GM12872 (cell line): ENCODE results near the gene MOXD1.

ENCODE experiments used
- TF ChIP-seq, protein P1 (sequence below): IDR thresholded peaks from 3 replicates; pipeline ENCODE4 v1.5.1; 2011; ENCODE audit warnings: low read depth, mild to moderate bottlenecking, low read length, moderate library complexity; ENCODE audit not compliant: insufficient read depth

MOXD1 gene

DNA sequence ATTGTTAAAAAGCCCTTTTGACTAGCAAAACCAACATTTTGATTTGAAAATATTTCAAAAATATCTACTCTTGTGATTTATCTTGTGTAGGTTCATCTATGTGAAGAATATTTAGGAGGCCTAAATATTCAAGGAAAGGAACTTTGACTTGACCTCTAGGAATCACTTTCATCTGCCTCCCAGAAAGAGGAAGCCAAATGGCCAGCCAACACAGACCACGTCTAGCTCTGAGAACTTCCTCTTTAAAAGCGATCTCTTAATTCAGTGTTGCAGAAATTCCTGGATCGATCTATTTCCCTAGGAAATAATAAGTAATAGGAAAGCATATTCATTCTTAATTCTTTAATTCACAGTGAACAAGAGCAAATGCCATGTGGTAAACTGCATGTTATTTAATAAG lies 9.6 kb upstream of the MOXD1 start:
- TF ChIP-seq, protein P1, sequence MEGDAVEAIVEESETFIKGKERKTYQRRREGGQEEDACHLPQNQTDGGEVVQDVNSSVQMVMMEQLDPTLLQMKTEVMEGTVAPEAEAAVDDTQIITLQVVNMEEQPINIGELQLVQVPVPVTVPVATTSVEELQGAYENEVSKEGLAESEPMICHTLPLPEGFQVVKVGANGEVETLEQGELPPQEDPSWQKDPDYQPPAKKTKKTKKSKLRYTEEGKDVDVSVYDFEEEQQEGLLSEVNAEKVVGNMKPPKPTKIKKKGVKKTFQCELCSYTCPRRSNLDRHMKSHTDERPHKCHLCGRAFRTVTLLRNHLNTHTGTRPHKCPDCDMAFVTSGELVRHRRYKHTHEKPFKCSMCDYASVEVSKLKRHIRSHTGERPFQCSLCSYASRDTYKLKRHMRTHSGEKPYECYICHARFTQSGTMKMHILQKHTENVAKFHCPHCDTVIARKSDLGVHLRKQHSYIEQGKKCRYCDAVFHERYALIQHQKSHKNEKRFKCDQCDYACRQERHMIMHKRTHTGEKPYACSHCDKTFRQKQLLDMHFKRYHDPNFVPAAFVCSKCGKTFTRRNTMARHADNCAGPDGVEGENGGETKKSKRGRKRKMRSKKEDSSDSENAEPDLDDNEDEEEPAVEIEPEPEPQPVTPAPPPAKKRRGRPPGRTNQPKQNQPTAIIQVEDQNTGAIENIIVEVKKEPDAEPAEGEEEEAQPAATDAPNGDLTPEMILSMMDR: no peak

DNA sequence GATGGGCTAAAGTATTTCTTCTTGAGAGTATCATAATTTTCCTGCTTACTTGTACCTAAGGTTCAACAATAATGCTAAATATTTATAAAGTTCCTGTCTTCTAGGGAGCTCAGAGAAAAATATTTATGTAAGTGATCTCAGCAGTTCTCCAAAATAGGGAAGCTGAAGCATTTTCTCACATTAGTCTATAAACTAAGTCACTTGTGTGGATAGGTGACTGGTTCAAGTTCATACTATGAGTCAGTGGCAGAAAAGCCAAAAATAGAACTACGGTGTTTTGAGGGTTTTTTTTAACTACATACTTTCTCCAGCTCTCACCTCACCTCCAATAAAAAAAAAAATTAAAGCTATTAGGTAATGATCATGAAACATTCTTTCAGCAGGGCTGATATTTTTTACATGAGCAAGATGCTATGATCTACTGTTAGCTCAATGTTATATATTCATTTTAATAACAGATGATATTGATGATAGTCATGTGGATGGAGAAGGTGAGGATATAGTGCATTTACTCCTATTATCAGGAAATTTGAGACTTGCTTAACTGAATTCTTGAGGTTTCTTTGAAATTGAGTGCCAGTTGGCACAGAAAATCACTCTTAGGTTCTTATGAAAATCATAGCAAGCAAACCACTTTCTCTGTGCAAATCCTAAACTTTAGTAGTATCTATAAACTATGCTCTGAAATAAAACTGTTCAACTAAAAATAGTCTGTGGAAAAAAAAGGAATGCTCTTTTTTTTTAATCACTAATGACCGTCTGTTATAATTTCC lies 4.1 kb upstream of the MOXD1 start:
- TF ChIP-seq, protein P1: no peak

DNA sequence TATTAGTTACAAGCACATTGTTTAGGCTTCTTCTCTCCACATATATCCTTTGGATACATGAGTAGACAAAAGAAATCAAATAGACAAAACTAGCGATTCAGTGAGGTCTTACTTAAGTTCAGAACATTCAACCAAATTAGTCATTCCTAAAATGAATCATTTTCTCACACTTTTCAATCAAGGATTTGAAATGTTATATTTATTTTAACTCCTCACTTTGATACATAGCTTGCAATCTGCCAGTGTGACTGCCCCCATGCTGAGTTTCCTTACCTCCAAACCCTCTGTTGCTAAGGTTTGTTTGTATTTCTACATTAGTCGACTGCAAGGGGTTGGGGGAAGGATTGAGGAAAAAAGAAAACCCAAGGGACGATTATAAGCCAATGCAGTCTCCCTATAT lies 3.5 kb upstream of the MOXD1 start:
- TF ChIP-seq, protein P1: no peak

DNA sequence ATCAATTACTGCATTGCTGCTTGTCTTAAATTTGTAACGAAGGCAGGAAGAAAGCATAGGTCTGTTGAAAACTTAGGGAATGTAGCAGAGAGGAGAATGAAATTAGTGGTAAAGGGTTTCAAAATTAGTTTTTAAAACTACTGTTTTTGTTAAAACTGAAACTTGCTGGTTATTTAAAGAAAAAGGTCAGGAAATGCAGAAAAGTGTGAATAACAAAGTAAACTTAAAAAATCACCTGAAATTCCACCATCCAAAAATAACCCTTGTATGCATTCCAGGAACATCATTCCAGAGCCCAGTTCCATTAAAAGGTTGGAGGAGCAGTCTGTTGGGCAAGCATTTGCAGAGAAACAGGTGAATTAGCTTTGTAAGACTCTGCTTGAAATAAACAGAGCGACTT lies 3.1 kb upstream of the MOXD1 start:
- TF ChIP-seq, protein P1: no peak

DNA sequence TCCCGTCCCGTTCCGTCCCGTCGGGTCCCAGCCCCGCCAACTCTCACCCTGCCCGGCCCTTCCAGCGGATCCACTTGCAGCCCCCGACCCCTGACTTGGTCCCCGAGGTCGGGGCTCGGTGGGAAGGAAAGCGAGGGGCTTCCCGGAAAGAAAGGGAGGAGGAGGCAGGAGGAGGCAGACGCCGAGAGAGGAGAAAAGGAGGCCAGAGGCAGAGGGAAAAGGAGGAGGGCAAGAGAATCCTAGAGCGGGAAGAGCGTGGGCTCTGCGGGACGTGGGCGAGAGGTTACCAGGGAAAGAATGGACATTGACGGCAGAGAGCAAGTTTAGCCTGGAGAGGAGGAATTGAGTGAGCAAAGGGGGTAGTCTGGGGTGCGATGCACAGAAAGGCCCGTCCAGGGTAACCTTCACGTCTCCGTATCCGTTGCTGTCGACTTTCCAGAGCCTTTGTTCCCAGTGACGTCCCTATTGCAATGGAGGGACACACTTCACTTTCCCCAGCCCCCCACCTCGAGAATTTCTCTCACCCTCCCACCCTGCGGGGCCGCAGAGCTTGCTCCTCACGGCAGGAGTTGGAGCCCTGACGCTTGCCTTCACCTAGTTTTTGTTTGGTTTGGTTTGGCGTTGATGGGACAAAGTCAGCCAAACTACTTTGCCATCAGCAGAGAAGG lies 477 bp upstream of the MOXD1 start:
- TF ChIP-seq, protein P1: no peak

DNA sequence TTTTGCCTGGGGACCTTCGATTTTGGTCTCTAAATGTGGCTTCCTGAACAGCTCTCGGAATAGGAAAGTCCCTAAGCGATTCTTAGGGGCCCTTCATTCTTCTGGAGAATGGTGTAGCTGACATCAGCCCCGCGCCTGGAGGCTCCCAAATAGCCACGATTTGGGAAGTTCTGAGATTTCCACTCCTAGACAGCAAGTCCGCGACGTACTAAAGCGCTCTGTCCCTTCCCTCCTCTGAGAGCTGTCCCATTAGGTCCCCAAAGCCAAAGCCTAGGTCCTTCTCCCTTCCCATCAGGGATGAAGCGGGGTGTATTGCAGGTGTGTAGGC lies 756 bp downstream of the MOXD1 start:
- TF ChIP-seq, protein P1: no peak

DNA sequence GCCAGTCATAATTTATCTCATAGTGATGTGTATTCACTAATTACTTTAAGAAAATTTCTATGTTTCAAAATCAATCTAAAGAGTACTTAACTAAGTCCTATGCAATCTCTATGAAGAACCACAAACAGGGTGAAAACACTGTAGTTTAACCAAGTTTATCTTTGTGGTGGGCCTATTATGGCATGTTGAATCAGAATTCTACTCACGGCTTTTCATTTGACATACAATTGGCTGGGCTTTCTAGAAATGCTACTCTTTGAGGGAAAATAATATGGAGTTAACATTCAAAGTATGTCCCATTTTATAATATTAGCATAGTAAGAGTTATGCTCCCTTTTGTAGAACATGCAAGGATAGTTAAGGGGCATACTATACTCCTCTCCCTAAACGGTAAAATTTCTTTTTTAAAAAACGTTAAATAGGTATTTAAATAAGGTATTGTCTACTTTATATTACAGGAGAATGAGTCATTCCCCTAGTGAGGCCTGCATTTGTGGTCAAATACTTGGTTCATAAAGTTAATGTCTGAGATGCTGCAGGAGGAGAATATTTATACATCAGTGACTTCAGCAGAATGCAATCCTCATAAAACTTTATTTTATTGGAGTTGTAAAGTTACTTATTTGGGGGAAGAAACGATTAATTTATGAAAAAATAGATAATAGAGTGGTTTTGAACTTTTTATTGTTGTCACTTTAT lies 1.8 kb downstream of the MOXD1 start:
- TF ChIP-seq, protein P1: no peak
